ENCODE data around the gene STRIP2.
"Not testable (repeated sequence)": the region's sequence is repeated elsewhere in the genome, so short reads cannot be mapped to it uniquely, and the experiment has no call there.

Gene STRIP2

GRCh38 chr7:129421717-129422250 lies 12.4 kb upstream of the STRIP2 start:
- no peak for DNase-seq (ENCODE audit: low read depth in 2 of 2, low spot score in 1 of 2)

GRCh38 chr7:129422727-129423126 lies 11.5 kb upstream of the STRIP2 start:
- DNase-seq (ENCODE audit: low read depth in 2 of 2, low spot score in 1 of 2): no peak

- no peak for DNase-seq (ENCODE audit: low read depth in 2 of 2, low spot score in 1 of 2)
Measured at GRCh38 chr7:129423700-129424410, 10.4 kb upstream of the STRIP2 start.

- no peak for DNase-seq (ENCODE audit: low read depth in 2 of 2, low spot score in 1 of 2)
Measured at GRCh38 chr7:129426482-129426881, 7.8 kb upstream of the STRIP2 start.

GRCh38 chr7:129427526-129428045 lies 6.6 kb upstream of the STRIP2 start:
- no peak for DNase-seq (ENCODE audit: low read depth in 2 of 2, low spot score in 1 of 2)

- no peak for DNase-seq (ENCODE audit: low read depth in 2 of 2, low spot score in 1 of 2)
Measured at GRCh38 chr7:129431911-129432643, 2.2 kb upstream of the STRIP2 start.

GRCh38 chr7:129434675-129435318 lies 565 bp downstream of the STRIP2 start:
- DNase-seq (ENCODE audit: low read depth in 2 of 2, low spot score in 1 of 2): no peak

GRCh38 chr7:129435414-129435829 lies 1.2 kb downstream of the STRIP2 start:
- DNase-seq (ENCODE audit: low read depth in 2 of 2, low spot score in 1 of 2): no peak

- no peak for DNase-seq (ENCODE audit: low read depth in 2 of 2, low spot score in 1 of 2)
Measured at GRCh38 chr7:129436335-129436923, 2.2 kb downstream of the STRIP2 start.

- DNase-seq (ENCODE audit: low read depth in 2 of 2, low spot score in 1 of 2): no peak
Measured at GRCh38 chr7:129437190-129437589, 3.0 kb downstream of the STRIP2 start.

- DNase-seq (ENCODE audit: low read depth in 2 of 2, low spot score in 1 of 2): no peak
Measured at GRCh38 chr7:129438281-129438838, 4.1 kb downstream of the STRIP2 start.

- DNase-seq (ENCODE audit: low read depth in 2 of 2, low spot score in 1 of 2): no peak
Measured at GRCh38 chr7:129438839-129439651, 4.8 kb downstream of the STRIP2 start.

GRCh38 chr7:129439963-129440625 lies 5.9 kb downstream of the STRIP2 start:
- no peak for DNase-seq (ENCODE audit: low read depth in 2 of 2, low spot score in 1 of 2)

GRCh38 chr7:129443612-129444011 lies 9.4 kb downstream of the STRIP2 start:
- no peak for DNase-seq (ENCODE audit: low read depth in 2 of 2, low spot score in 1 of 2)

GRCh38 chr7:129444776-129445175 lies 10.5 kb downstream of the STRIP2 start:
- not testable (repeated sequence) for DNase-seq (ENCODE audit: low read depth in 2 of 2, low spot score in 1 of 2)

GRCh38 chr7:129446925-129447324 lies 12.7 kb downstream of the STRIP2 start:
- not testable (repeated sequence) for DNase-seq (ENCODE audit: low read depth in 2 of 2, low spot score in 1 of 2)

- not testable (repeated sequence) for DNase-seq (ENCODE audit: low read depth in 2 of 2, low spot score in 1 of 2)
Measured at GRCh38 chr7:129447445-129447844, 13.2 kb downstream of the STRIP2 start.

- not testable (repeated sequence) for DNase-seq (ENCODE audit: low read depth in 2 of 2, low spot score in 1 of 2)
Measured at GRCh38 chr7:129448608-129449007, 14.4 kb downstream of the STRIP2 start.

- no peak for DNase-seq (ENCODE audit: low read depth in 2 of 2, low spot score in 1 of 2)
Measured at GRCh38 chr7:129450295-129450694, 16.1 kb downstream of the STRIP2 start.

Measured in stimulated activated CD8-positive, alpha-beta memory T cell treated with anti-CD3 and anti-CD28 coated beads, Interleukin-4, amount 100 ng/mL, for 1 hour (primary cell).